ENCODE data around the gene RBM4B. TPM values are rescaled to one million over a fixed set of nuclear protein-coding genes. Genes with fewer than 3 reads are reported as not detected.

Gene RBM4B
- total RNA-seq: 33.0 and 37.3 TPM in 2 replicates

DNA sequence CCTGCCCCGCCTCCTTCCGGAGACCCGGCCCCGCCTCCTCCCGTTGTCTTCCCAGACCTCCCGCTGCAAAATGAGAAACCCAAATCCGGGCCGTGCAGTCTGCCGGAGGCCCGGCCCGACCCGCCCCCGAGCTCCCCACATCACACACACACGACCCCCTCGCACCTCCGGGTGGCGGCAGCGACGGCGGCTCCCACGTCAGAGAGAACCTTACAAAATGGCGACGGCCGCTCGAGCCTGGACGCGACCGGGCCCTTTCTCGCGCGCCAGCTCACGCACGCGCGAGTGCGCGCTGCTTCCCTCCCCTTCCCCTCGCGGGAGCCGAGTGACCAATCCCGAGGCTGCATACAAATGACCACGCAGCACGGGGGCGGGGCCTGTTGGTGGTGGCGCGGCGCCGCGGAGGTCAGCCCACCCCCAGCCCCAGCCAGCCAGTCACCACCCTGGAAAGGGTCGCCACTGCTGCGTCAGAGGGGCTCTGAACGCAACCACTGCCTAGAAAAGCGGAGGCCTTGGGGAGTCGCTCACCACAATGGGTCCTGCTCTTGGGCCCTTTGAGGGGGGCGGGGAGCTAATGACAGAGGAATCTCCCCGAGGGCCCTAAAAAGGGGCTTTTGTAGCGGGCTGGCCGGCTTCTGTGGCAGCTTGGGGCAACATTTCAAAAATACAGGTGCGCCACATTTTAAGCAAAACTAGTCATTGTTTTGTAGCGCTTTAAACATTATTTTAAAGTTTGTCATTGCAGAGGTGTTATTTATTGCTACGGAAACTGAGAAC is at the start of gene RBM4B:
TSS of gene RBM4B (minus strand) at position 289 of the 777 bp plus-strand sequence. CDS start 808 bp downstream, outside the sequence.

GRCh38 chr11:66638177-66639065 is 39.3 kb downstream of the RBM4B start, which contains the start of gene RBM4:
TSS of gene RBM4 (plus strand) at chr11:66638703. CDS start at chr11:66639712, 1,009 bp downstream.

DNA sequence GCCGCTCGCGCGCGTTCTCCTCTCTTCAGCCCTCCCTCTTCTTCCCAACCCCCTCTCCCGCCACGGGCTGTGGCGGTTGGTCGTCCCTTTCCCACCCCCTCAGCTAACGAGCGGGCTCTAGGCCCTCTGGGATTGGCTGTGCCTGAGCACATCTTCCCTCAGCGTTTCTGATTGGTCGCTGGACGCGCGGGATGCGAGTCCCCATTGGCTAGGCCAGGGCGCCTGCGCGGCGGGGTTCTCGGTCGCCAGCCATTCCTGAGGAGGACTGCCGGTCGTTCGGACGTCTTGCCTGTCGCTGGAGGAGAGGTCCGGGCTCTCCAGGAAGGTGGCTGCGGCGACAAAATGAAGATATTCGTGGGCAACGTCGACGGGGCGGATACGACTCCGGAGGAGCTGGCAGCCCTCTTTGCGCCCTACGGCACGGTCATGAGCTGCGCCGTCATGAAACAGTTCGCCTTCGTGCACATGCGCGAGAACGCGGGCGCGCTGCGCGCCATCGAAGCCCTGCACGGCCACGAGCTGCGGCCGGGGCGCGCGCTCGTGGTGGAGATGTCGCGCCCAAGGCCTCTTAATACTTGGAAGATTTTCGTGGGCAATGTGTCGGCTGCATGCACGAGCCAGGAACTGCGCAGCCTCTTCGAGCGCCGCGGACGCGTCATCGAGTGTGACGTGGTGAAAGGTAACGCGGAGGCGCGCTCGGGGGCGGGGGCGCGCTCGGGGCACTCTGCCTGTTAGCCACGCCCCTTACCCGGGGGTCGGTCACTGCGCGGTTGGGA is 61.1 kb downstream of the RBM4B start, which contains the start of gene RBM14:
TSS of gene RBM14 (plus strand) at position 252 of the 776 bp plus-strand sequence. CDS start at position 343, 91 bp downstream.

Small RNA genes lying within 50 kb of the gene (small RNA-seq; reads per million reads assigned to genes)
- gene RN7SL12P (not detected), gene RNU4-39P (0.09 reads per million)

Other genes with a start within 250 kb of the RBM4B start
- gene MRPL11, start 239.0 kb downstream of the RBM4B start, total RNA-seq: 24.7 and 30.1 TPM in 2 replicates
- gene PELI3, start 211.0 kb downstream of the RBM4B start, total RNA-seq: 12.0 and 14.9 TPM in 2 replicates
- gene DPP3, start 197.5 kb downstream of the RBM4B start, total RNA-seq: 53.0 and 79.3 TPM in 2 replicates
- 43.4 and 55.0 TPM in 2 replicates for gene BBS1, start 167.3 kb downstream of the RBM4B start, total RNA-seq
- 10.2 and 14.0 TPM in 2 replicates for gene ZDHHC24, start 131.8 kb downstream of the RBM4B start, total RNA-seq
- not detected in 2 replicates for gene ACTN3, start 131.0 kb downstream of the RBM4B start, total RNA-seq
- gene CTSF, start 109.3 kb downstream of the RBM4B start, total RNA-seq: 11.1 and 71.5 TPM in 2 replicates
- 0.87 and 1.2 TPM in 2 replicates for gene CCDC87, start 84.8 kb downstream of the RBM4B start, total RNA-seq
- 21.4 and 43.6 TPM in 2 replicates for gene CCS, start 84.7 kb downstream of the RBM4B start, total RNA-seq
- gene RBM14, start 61.3 kb downstream of the RBM4B start, total RNA-seq: 37.3 and 39.3 TPM in 2 replicates
- gene RBM4, start 39.2 kb downstream of the RBM4B start, total RNA-seq: 90.0 and 98.2 TPM in 2 replicates
- 26.3 and 29.9 TPM in 2 replicates for gene SPTBN2, start 51.3 kb upstream of the RBM4B start, total RNA-seq
- gene RCE1, start 165.6 kb upstream of the RBM4B start, total RNA-seq: 18.1 and 26.0 TPM in 2 replicates
- gene LRFN4, start 179.2 kb upstream of the RBM4B start, total RNA-seq: 9.4 and 20.8 TPM in 2 replicates

Data from placental epithelial cell (primary cell).